Lung (tissue), 12 donors: ENCODE data around the gene MAGI3. TPM values are rescaled to one million over a fixed set of nuclear protein-coding genes. Genes with fewer than 3 reads are reported as not detected.

Experiments
- ATAC-seq: fragments of 200-7000 bp; cut with Tn5 transposase; one replicate; pipeline ENCODE4 v1.9.1; 2020; ENCODE audit warnings: moderate number of reproducible peaks; ENCODE audit not compliant: insufficient read depth, low FRiP score
- DNase-seq, 3 donors: peaks; one replicate each; pipeline ENCODE4 v3.0.0-alpha.2; 2013 to 2017
- H3K27ac ChIP-seq, 2 donors: one replicate each; pipeline ENCODE4 v1.5.1; 2013; ENCODE audit warnings: mild to moderate bottlenecking in 2 of 2, moderate library complexity in 2 of 2, control low read depth in 1 of 2, inconsistent platforms in 1 of 2, low read depth in 1 of 2, low read length in 1 of 2
- H3K27me3 ChIP-seq, 3 donors: one replicate each; pipeline ENCODE4 v1.5.1; 2013; ENCODE audit warnings: low read length in 2 of 3; ENCODE audit not compliant: control insufficient read depth in 3 of 3, insufficient read depth in 3 of 3
- H3K36me3 ChIP-seq, 4 donors: one replicate each; pipeline ENCODE4 v1.5.1; 2013; ENCODE audit warnings: low read length in 4 of 4, mild to moderate bottlenecking in 1 of 4, moderate library complexity in 1 of 4; ENCODE audit not compliant: control insufficient read depth in 4 of 4, insufficient read depth in 4 of 4
- H3K4me1 ChIP-seq, 5 donors: one replicate each; pipeline ENCODE4 v1.5.1; 2013; ENCODE audit warnings: low read length in 5 of 5, mild to moderate bottlenecking in 2 of 5, moderate library complexity in 1 of 5; ENCODE audit not compliant: control insufficient read depth in 5 of 5, insufficient read depth in 5 of 5
- H3K4me3 ChIP-seq: one replicate; pipeline ENCODE4 v1.5.1; 2013; ENCODE audit warnings: mild to moderate bottlenecking, control low read depth, moderate library complexity
- H3K9ac ChIP-seq, 2 donors: one replicate each; pipeline ENCODE4 v1.5.1; 2013; ENCODE audit warnings: low read length in 2 of 2, control low read depth in 1 of 2; ENCODE audit not compliant: insufficient read depth in 1 of 2
- H3K9me3 ChIP-seq, 4 donors: one replicate each; pipeline ENCODE4 v1.5.1; 2013; ENCODE audit warnings: low read length in 3 of 4, mild to moderate bottlenecking in 1 of 4, moderate library complexity in 1 of 4; ENCODE audit not compliant: control insufficient read depth in 4 of 4, insufficient read depth in 3 of 4
- CTCF ChIP-seq: IDR thresholded peaks from 2 replicates; pipeline ENCODE4 v1.5.1; 2012; ENCODE audit warnings: mild to moderate bottlenecking; ENCODE audit errors: control extremely low read depth, extremely low read depth
- WGBS, 2 donors: extraction: QIAGEN DNeasy Blood & Tissue Kit; methylation state at CpG; one replicate each; pipeline ENCODE4 v1.1.7; 2013; 5-methylcytosine and 5-hydroxymethylcytosine counted together
- polyA plus RNA-seq, 2 donors: library from polyadenylated mRNA; stranded (reverse); fragments of 200-250 nt; gene quantifications; one replicate each; pipeline ENCODE4 v1.2.1, GENCODE V29; 2013
- total RNA-seq, 2 donors: library from RNA; depleted of rRNA in 1 of 2; stranded (reverse); fragments of >200 nt in 1 of 2; gene quantifications; one replicate each; pipeline ENCODE4 v1.2.1, GENCODE V29; 2014 to 2021
- donor health status: control.
- donor health status: control.
- donor health status: Bipolar disorder and iron deficiency.
- donor health status: healthy.
- donor health status: DM: yes; HTN: yes; CAD: no.

Gene MAGI3
- total and polyA plus RNA-seq, 4 donors, result 7.5 to 137 (median 35.5) TPM

GRCh38 chr1:113582084-113582483 lies 191.8 kb downstream of the MAGI3 start:
- no peaks in the 10 kb centered on the region for H3K9me3 ChIP-seq
- H3K36me3 ChIP-seq, result peaks cover 0 to 3% (median 0%) of the 10 kb centered on the region in 4 donors
- no peak for TF ChIP-seq CTCF
- no peak overlapping the region for H3K4me3 ChIP-seq
- H3K4me1 ChIP-seq, result peaks cover 0 to 2% (median 0%) of the 10 kb centered on the region in 5 donors
- 93 to 99% methylated on average over 1 of the region's 1 CpG for WGBS, 2 donors
- ATAC-seq, result no peak
- no peak for DNase-seq
- H3K27ac ChIP-seq, result no peak overlapping the region
- H3K27me3 ChIP-seq, result no peaks in the 10 kb centered on the region
- no peak overlapping the region for H3K9ac ChIP-seq

GRCh38 chr1:113587475-113587874 lies 197.2 kb downstream of the MAGI3 start:
- Histone ChIP-seq H3K9me3 (no peaks in the 10 kb centered on the region), H3K27me3 (no peaks in the 10 kb centered on the region), H3K27ac (no peak overlapping the region), H3K4me3 (no peak overlapping the region), H3K9ac (no peak overlapping the region), H3K36me3 (peaks cover 0 to 4% (median 1%) of the 10 kb centered on the region in 4 donors), H3K4me1 (peaks cover 0 to 2% (median 0%) of the 10 kb centered on the region in 5 donors)
- ATAC-seq (no peak), DNase-seq (no peak)
- whole genome bisulfite sequencing, 2 donors, result 76 to 78% methylated on average over 5 of the region's 5 CpGs
- TF ChIP-seq CTCF, result no peak

GRCh38 chr1:113592230-113592629 lies 201.9 kb downstream of the MAGI3 start:
- no peak overlapping the region for H3K4me3 ChIP-seq
- ATAC-seq (no peak), DNase-seq (no peak)
- H3K9ac ChIP-seq, result no peak overlapping the region
- WGBS, 2 donors, result 87 to 94% methylated on average over 1 of the region's 1 CpG
- H3K36me3 ChIP-seq, result peaks cover 0 to 24% (median 7%) of the 10 kb centered on the region in 4 donors
- H3K9me3 ChIP-seq, result peaks cover 0 to 6% (median 0%) of the 10 kb centered on the region in 4 donors
- TF ChIP-seq CTCF, result no peak
- no peak overlapping the region for H3K27ac ChIP-seq
- H3K27me3 ChIP-seq, result no peaks in the 10 kb centered on the region
- no peaks in the 10 kb centered on the region for H3K4me1 ChIP-seq
